Activated CD4-positive, CD25-positive, alpha-beta regulatory T cell treated with anti-CD3 and anti-CD28 coated beads, Interleukin-2, amount 50 U/mL, for 16 hours (primary cell): ENCODE measurements around the gene SPTBN4.
A peak's percentile ranks its signal among the peaks of the same experiment; 100 is the strongest.
"Not testable (repeated sequence)": the region's sequence is repeated elsewhere in the genome, so short reads cannot be mapped to it uniquely, and the experiment has no call there.

Source experiments
- DNase-seq: peaks from one replicate; pipeline ENCODE4 v3.0.0-alpha.2; 2020; ENCODE audit warnings: low read depth, low spot score

SPTBN4 gene

DNA sequence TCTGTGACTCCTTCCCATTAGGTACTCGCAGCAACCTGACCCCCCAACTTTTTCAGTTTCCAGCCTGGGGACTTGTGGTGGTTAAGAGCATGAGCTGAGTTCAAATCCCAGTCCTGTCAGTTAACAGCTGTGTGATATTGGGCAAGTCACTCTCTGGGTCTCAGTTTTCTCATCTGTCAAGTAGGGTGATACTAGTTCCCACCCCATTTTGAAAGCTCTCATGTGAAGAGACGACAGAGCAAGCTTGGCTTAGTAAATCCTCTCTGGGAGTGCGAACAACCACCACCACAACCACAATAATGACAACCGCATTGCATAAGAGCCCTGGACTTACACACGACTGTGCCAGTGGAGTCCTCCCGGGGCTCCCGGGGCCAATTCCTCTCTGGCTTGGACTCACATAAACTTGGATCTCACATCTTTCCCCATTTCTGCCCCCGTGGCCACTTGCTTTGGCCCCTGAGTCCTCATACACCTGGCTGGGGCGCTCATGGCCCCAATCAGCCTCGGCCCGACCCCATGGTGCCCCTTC is 1.7 kb upstream of the SPTBN4 start:
- no peak for DNase-seq

DNA sequence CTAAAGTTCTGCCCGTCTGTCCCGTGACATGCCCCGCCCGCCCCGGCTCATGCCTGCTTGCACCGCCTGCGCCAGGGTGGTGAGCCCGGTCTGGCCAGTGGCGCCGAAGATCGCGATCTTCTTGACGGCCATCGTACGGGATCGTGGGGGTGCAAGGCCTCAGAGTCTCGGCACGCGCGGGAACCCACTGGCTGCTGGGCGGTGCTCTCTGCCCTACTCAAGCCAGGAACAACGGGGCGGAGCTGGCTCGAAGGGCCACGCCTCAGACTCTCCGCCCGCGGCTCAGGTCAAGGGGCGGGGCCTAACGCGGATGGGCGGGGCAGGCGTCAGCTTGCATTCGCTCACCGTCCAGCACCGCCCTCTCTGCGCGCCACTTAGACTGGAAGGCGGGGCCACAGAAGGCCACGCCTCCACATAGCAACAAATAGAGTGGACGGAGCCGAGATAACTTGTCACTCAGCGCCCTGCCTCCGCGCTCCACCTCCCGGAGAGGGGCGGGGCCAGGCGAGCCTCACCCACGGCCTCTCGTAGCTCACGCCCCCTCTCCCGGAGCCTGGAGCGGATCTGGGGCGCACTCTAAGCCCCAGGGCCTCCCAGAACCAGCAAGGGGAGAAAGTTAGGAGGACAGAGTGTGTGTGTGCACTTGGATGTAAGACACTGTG is 1.1 kb upstream of the SPTBN4 start, which contains the start of gene BLVRB:
BLVRB (minus strand) TSS at position 189 of the 662 bp plus-strand sequence; CDS start at position 132, 57 bp downstream.
- DNase-seq: peak; percentile 97

DNA sequence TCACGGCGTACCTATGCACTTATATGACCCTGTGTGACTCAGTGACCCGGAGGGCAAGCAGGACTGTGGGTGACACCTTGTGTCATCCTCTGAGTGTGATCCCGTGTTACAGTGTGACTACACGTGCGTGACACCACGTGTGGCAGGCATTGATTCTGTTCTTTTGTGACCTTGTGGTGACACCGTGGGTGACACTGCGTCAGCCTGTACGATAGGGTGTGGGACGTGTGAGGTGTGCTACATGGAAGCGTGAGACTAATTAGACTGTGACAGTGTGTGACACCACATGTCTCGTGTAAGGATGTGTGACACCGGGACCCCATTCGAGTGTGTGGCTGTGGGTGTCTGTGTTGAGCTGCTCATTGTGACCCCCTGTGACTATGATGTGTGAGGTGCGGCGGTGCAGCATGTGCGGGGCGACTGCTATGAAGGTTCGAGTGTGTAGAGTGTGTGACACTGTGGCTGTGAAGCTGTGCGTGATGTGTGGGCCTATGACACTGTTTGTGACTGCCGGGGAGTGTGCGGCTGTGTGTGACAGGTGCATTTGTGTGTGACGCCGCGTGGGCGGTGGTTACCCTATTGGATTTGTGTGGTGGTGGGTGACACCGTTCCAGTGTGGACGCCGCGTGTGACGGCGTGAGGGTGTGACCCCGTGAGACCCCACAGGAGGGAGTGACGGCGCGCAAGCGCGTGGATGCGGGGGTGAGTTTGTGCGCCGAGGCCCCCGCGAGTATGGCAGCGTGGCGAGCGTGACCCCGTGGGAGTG is 399 bp upstream of the SPTBN4 start:
- DNase-seq: peak; percentile 64

DNA sequence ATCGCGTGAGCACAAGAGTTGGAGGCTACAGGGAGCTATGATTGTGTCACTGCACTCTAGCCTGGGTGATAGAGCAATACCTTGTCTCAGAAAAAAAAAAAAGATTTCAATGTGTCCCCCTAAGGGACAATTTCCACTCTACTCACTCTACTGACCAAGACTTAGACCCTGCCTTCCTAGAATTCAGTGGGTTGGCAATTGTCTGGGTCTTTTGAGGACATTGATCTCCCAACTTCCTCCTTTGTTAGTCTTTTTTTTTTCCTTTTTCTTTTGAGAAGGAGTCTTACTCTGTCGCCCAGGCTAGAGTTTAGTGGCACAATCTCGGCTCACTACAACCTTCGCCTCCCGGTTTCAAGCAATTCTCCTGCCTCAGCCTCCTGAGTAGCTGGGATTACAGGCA is 2.2 kb downstream of the SPTBN4 start:
- DNase-seq: no peak

DNA sequence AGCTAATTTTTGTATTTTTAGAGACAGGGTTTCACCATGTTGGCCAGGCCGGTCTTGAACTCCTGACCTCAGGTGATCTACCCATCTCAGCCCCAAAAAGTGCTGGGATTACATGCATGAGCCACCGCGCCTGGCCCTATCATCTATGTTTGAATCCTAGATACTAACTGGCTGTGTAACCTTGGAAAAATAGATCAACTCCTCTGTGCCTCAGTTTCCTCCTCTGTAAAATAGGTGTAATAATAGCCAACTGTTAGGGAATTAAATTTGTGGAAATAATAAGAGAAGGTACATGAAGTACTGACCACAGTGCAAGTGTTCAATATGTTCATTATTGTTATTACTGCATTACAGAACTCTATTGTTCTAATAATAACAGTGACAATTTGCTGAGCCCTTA is 4.3 kb downstream of the SPTBN4 start:
- DNase-seq: no peak

DNA sequence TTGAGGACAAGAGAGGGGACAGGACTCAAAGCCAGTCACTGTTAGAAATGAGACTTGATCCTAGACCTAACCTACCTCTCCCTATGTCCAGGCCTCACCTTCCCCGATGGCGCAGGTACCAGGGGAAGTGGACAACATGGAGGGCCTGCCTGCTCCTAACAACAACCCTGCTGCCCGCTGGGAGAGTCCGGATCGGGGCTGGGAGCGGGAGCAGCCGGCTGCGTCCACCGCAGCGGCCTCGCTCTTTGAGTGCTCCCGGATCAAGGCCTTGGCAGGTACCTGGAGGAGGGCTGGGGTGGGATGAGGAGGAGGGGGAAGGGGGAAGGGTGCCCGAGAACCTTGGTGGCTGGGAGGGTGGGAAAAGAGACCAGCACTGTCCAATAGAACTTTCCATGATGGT is 5.7 kb downstream of the SPTBN4 start:
- no peak for DNase-seq

DNA sequence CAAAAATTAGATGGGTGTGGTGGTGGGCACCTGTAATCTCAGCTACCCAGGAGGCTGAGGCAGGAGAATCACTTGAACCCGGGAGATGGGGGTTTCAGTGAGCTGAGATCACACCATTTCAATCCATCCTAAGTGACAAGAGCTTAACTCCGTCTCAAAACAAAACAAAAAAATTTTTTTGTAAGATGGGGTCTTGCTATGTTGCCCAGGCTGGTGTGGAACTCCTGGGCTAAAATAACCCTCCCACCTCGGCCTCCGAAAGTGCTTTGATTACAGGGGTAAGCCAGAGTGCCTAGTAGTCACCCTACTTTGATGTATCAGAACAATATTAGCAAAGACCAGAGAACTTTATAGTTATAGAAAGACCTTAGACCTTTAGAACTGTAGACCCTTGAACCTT is 7.9 kb downstream of the SPTBN4 start:
- no peak for DNase-seq

DNA sequence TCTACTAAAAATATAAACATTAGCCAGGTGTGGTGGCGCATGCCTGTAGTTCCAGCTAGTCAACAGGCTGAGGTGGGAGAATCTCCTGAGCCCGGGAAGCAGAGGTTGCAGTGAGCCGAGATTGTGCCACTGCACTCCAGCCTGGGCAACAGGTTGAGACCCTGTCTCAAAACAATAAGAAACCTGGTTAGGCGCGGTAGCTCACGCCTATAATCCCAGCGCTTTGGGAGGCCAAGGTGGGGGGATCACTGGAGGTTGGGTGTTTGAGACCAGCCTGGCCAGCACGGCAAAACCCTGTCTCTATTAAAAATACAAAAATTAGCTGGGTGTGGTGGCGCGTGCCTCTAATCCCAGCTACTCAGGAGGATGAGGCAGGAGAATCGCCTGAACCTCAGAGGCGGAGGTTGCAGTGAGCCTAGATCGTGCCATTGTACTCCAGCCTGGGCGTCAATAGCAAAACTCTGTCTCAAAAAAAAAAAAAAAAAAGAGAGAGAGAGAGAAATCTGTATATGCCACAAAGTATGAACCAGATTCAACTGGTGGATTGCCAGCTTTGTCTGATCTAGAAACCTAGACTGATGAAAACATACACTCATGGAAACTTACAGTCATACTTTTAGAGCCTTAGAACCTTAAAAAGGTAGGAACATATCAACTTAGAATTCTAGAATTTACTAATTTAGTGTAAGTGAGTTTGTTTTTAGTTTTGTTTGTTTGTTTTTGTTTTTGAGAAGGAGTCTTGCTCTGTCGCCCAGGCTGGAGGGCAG is 9.3 kb downstream of the SPTBN4 start:
- not testable (repeated sequence) for DNase-seq

DNA sequence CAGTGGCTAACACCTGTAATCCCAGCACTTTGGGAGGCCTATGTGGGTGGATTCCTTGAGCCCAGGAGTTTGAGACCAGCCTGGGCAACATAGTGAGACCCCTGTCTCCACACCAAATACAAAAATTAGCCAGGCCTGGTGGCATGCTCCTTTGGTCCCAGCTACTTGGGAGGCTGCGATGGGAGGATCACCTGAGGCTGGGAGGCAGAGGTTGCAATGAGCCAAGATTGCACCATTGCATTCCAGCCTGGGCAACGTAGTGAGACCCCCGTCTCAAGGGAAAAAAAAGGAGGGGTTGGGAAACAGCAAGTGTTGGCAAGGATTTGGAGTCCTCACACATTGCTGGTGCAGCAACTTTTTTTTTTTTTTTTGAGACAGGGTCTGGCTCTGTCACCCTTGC is 19.2 kb downstream of the SPTBN4 start:
- DNase-seq: no peak

DNA sequence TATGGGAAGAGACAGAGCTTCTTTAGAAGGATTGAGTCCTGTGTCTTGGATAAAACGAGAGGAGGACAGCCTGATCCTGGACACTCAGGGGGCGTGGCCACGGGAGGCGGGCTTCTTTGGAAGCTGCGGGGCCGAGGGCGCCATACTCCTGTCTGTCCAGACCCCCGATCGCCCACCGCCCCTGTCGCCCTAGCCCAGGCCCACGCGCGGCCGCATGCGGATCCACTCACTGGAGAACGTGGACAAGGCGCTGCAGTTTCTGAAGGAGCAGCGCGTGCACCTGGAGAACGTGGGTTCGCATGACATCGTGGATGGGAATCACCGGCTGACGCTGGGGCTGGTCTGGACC is 23.1 kb downstream of the SPTBN4 start:
- DNase-seq: no peak

DNA sequence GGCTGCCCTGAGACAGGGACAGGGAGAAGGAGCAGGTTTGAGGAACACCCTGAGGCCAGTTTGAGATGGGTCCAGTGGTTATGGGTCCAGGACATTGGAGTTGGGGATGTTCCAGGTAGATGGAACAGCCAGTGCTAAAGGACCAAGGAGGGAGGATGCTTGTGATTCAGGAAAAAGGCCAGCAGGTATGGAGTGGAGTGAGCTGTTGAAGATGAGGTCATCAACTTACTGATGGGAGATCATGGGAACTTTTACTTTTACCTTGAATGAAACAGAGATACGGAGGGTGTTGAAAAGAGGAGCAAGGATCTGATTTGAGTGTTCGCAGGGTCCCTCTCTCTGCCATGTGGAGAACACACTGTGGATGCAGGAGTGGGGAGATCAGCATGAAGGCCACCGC is 25.5 kb downstream of the SPTBN4 start:
- no peak for DNase-seq

DNA sequence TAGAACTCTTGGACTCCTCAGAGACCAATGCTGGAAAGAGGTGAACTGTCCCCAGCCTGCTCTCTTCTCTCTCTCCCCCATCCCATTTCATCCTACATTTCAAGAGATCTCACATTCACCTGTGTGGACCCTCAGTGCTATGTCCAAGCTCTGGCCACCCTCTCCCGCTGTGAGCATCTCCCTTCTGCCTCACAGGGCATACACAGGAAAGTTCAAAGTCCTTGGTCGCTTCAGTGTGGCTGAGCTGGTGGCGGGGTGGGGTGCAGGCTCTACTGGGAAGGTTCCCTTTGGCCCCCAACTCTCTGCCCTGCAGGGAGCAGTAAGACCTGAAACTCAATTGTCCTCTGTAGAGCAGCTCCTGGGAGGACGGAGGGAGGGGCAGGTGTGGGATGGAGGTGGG is 27.0 kb downstream of the SPTBN4 start:
- DNase-seq: no peak

DNA sequence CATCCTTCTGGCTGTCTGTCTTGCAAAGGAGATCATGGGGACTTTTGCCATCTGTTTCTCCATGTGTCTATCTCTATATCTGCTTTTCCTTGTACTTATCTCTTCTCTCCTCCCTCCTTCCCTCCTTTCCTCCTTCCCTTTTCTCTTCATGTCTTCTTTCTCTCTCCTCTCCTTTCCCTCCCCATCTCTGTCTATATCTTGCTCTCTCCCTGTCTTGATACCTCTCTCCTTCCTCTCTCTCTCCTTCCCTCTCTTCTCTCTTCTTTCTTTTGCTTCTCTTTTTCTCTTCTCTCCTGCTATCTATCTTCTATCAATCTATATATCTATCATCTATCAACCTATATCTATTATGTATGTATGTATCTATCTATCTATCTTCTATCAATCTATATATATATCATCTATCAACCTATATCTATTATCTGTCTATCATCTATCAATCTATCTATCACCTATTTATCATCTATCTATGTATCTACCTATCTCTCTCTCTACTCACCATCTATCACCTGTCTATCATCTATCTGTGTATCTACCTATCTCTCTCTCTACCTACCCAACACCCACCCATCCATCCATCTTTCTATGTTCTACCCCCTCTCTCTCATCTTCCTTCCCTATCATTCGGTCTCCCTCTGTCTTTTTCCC is 27.5 kb downstream of the SPTBN4 start:
- DNase-seq: no peak

DNA sequence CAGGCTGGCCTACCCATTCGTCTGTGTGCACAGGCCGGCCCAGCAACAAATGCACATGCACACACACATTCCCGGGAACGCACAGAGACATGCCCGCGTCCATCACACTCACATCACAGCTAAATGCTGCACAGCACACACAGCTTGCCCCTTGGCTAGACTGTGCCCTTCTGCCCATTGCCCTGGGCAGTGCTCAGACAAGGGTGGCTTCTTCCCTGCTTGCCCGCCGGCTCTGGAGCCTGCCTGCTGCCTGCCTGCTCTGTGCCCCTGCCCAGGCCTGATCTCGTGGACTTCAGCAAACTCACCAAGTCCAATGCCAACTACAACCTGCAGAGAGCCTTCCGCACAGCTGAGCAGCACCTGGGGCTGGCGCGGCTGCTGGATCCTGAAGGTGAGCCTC is 30.4 kb downstream of the SPTBN4 start:
- DNase-seq: no peak

DNA sequence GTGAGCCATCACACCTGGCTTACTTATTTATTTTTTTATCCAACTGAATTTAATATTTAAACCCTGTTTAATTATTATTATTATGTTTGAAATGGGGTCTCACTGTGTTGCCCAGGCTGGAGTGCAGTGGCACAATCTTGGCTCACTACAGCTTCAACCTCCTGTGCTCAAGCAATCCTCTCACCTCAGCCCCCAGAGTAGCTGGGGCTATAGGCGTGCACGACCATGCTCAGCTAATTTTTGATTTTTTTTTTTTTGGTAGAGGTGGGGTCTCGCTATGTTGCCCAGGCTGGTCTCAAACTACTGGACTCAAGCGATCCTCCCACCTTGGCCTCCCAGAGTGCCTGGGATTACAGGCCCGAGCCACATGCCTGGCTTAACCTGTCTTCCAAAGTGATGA is 32.5 kb downstream of the SPTBN4 start:
- no peak for DNase-seq

DNA sequence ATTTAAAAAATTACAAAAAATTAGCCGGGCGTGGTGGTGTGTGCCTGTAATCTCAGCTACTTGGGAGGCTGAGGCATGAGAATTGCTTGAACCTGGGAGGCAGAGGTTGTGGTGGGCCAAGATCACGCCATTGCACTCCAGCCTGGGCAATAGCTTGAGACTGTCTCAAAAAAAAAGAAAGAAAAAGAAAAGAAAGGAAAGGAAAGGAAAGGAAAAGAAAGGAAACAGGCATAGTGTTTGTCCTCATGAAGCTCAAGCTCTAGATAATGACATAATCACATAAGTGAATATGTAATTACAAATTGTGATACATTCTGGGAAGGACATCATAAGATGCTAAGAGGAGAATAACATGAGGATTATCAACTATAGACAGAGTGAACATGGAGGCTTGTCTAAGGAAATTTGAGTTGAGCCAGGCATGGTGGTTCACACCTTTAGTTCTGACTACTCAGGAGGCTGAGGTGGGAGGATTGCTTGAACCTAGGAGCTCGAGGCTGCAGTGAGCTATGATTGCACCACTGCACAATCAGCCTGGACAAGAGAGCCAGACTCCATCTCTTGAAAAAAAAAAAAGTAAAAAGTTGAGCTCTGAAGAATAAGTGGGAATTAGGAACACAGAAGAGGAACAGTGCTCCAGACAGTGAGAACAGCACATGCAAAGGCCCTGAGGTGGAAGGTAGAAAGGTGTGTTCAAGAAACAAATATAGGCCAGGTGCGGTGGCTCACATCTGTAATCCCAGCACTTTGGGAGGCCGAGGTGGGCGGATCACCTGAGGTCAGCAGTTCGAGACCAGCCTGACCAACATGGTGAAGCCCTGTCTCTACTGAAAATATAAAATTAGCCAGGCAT is 34.1 kb downstream of the SPTBN4 start:
- not testable (repeated sequence) for DNase-seq

DNA sequence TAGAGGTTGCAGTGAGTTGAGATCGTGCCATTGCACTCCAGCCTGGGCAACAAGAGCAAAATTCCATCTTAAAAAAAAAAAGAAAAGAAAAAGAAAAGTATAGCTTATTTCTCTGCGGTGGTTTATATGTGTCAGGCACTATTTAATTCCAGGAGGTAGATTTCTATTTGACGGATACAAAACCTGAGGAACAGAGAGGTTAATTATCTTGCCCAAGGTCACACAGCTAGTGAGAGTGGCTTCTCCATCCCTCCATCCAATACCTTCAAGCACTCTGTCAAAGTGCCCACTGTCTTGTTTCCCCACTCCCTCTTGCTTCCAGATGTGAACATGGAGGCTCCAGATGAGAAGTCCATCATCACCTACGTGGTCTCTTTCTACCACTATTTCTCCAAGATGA is 34.8 kb downstream of the SPTBN4 start:
- DNase-seq: no peak

DNA sequence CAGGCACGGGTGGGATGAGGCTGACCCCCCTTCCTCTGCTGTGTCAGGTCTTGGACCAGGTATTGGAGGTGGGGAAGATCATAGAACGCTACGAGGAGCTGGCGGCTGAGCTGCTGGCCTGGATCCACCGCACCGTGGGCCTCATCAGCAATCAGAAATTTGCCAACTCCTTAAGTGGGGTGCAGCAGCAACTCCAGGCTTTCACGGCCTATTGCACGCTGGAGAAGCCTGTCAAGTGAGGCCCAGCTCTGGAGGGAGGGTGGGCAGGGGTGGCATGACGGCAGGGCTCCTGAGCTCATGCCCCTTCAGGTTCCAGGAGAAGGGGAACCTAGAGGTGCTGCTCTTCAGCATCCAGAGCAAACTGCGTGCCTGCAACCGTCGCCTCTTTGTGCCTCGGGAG is 35.3 kb downstream of the SPTBN4 start:
- DNase-seq: no peak

DNA sequence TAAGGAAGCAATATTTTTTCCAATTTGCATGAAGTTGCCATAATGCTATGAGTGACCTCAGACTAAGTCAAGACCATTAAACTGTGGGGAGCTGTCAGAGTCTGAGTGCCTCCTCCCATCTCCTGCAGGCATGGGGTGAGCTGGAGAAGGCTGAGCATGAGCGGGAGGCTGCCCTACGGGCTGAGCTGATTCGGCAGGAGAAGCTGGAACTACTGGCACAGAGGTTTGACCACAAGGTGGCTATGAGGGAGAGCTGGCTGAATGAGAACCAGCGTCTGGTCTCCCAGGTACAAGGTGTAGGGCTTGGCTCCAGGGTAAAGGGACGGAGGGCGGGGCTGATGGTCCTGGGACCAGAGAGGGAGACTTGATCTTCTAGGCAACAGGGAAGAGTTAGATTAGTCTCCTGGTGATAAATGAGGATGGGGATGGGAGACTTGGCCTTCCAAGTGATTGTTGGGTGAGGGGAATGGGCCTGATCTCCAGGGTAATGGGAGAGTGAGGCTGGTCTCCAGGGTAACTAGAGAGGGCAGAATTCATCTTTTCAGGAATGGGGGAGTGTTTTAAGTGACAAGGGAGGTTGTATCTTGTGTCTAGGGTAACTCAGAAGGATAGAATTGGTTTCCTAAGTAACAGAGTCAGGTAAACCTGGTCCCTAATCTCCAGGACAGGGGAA is 36.0 kb downstream of the SPTBN4 start:
- DNase-seq: no peak

DNA sequence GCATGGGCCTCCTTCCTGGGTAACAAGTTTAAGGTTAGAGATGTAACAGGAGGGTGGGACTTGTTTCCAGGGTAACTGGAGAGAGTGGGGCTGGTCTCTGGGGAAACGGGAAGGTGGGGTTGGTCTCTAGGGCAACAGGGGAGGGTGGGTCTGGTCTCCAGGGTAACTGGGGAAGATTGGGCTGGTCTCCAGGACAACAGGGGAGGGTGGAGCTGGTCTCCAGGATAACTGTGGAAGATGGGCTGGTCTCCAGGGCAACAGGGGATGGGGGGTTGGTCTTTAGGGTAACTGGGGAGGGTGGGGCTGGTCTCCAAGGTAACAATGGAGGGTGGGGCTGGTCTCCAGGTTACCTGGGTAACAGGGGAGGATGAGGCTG is 36.5 kb downstream of the SPTBN4 start:
- no peak for DNase-seq
